ENCODE measurements around the gene C1orf21. TPM values are rescaled to one million over a fixed set of nuclear protein-coding genes. Genes with fewer than 3 reads are reported as not detected.
"Not testable (repeated sequence)": the region's sequence is repeated elsewhere in the genome, so short reads cannot be mapped to it uniquely, and the experiment has no call there.

Gene C1orf21
- total RNA-seq, 1 donor from 2014 or later = 12.7 TPM

GRCh38 chr1:184597650-184598357 is 211.0 kb downstream of the C1orf21 start:
- DNase-seq (ENCODE audit: low read depth in 2 of 2) = peak in 1 of 2 donors; percentile 10

GRCh38 chr1:184598403-184599193 is 211.8 kb downstream of the C1orf21 start:
- no peak for DNase-seq (ENCODE audit: low read depth in 2 of 2)

GRCh38 chr1:184604152-184604900 is 217.5 kb downstream of the C1orf21 start:
- DNase-seq (ENCODE audit: low read depth in 2 of 2) = no peak

GRCh38 chr1:184605941-184606340 is 219.1 kb downstream of the C1orf21 start:
- DNase-seq (ENCODE audit: low read depth in 2 of 2) = no peak

GRCh38 chr1:184606786-184607185 is 220.0 kb downstream of the C1orf21 start:
- DNase-seq (ENCODE audit: low read depth in 2 of 2) = no peak

- DNase-seq (ENCODE audit: low read depth in 2 of 2) = peak in 1 of 2 donors; percentile 22
Measured at GRCh38 chr1:184608581-184608980, 221.8 kb downstream of the C1orf21 start.

- DNase-seq (ENCODE audit: low read depth in 2 of 2) = no peak
Measured at GRCh38 chr1:184608990-184609389, 222.2 kb downstream of the C1orf21 start.

GRCh38 chr1:184610876-184611595 is 224.2 kb downstream of the C1orf21 start:
- DNase-seq (ENCODE audit: low read depth in 2 of 2) = peak in 1 of 2 donors; percentile 44

- not testable (repeated sequence) for DNase-seq (ENCODE audit: low read depth in 2 of 2)
Measured at GRCh38 chr1:184612229-184612628, 225.4 kb downstream of the C1orf21 start.

- DNase-seq (ENCODE audit: low read depth in 2 of 2) = no peak
Measured at GRCh38 chr1:184614667-184615066, 227.8 kb downstream of the C1orf21 start.

GRCh38 chr1:184615301-184615700 is 228.5 kb downstream of the C1orf21 start:
- DNase-seq (ENCODE audit: low read depth in 2 of 2) = no peak

GRCh38 chr1:184616504-184616903 is 229.7 kb downstream of the C1orf21 start:
- no peak for DNase-seq (ENCODE audit: low read depth in 2 of 2)

GRCh38 chr1:184617433-184618029 is 230.7 kb downstream of the C1orf21 start:
- DNase-seq (ENCODE audit: low read depth in 2 of 2) = no peak

GRCh38 chr1:184618851-184619250 is 232.0 kb downstream of the C1orf21 start:
- DNase-seq (ENCODE audit: low read depth in 2 of 2) = no peak

GRCh38 chr1:184620469-184620868 is 233.6 kb downstream of the C1orf21 start:
- DNase-seq (ENCODE audit: low read depth in 2 of 2) = no peak

GRCh38 chr1:184621260-184621659 is 234.4 kb downstream of the C1orf21 start:
- DNase-seq (ENCODE audit: low read depth in 2 of 2) = no peak

- DNase-seq (ENCODE audit: low read depth in 2 of 2) = peak in 1 of 2 donors; percentile 47
Measured at GRCh38 chr1:184622136-184622823, 235.5 kb downstream of the C1orf21 start.

GRCh38 chr1:184623404-184623803 is 236.6 kb downstream of the C1orf21 start:
- DNase-seq (ENCODE audit: low read depth in 2 of 2) = no peak

- DNase-seq (ENCODE audit: low read depth in 2 of 2) = no peak
Measured at GRCh38 chr1:184624051-184624450, 237.2 kb downstream of the C1orf21 start.

GRCh38 chr1:184624626-184625025 is 237.8 kb downstream of the C1orf21 start:
- DNase-seq (ENCODE audit: low read depth in 2 of 2) = peak in 1 of 2 donors; percentile 40
